Astrocyte of the cerebellum (primary cell): ENCODE results near the gene ARMC12.

Source experiments
- DNase-seq: peaks from one replicate; pipeline ENCODE4 v3.0.0-alpha.2; 2011; ENCODE audit warnings: low read depth
- H3K4me3 ChIP-seq: 2 replicates; pipeline ENCODE4 v1.5.1; 2011; ENCODE audit warnings: mild to moderate bottlenecking, low read depth, low read length, moderate library complexity
- CTCF ChIP-seq: IDR thresholded peaks from 2 replicates; pipeline ENCODE4 v1.5.1; 2012; ENCODE audit warnings: low read length, low read depth, moderate library complexity, mild to moderate bottlenecking; ENCODE audit errors: missing control alignments
- in situ Hi-C: cut with HindIII; loops from 2 replicates; pipeline ENCODE4 v1.10.0; 2017; ENCODE audit warnings: low sequenced_read_pairs

ARMC12 gene

GRCh38 chr6:35755278-35755924, 18.6 kb downstream of the ARMC12 start:
- TF ChIP-seq CTCF = no peak
- in situ Hi-C loops = no loop called here
- H3K4me3 ChIP-seq = no peak overlapping the region
- DNase-seq = no peak

GRCh38 chr6:35757456-35758123, 20.8 kb downstream of the ARMC12 start:
- no peak overlapping the region for H3K4me3 ChIP-seq
- in situ Hi-C loops = no loop called here
- peak; percentile 11 for DNase-seq
- peak; percentile 57 for TF ChIP-seq CTCF

- H3K4me3 ChIP-seq = no peak overlapping the region
- no peak for DNase-seq
- TF ChIP-seq CTCF = no peak
- in situ Hi-C loops = no loop called here
Observed at GRCh38 chr6:35759426-35759825, 22.6 kb downstream of the ARMC12 start.

GRCh38 chr6:35765739-35766138, 28.9 kb downstream of the ARMC12 start:
- DNase-seq = no peak
- no peak overlapping the region for H3K4me3 ChIP-seq
- no peak for TF ChIP-seq CTCF
- in situ Hi-C loops = no loop called here

GRCh38 chr6:35769211-35769610, 32.4 kb downstream of the ARMC12 start:
- H3K4me3 ChIP-seq = no peak overlapping the region
- in situ Hi-C loops = no loop called here
- DNase-seq = no peak
- no peak for TF ChIP-seq CTCF

GRCh38 chr6:35771343-35771627, 34.5 kb downstream of the ARMC12 start:
- TF ChIP-seq CTCF = no peak
- no peak for DNase-seq
- no peak overlapping the region for H3K4me3 ChIP-seq
- in situ Hi-C loops = no loop called here
